Measurements from ENCODE around the gene ITPR2. TPM values are rescaled to one million over a fixed set of nuclear protein-coding genes. Genes with fewer than 3 reads are reported as not detected.
A peak's percentile ranks its signal among the peaks of the same experiment; 100 is the strongest.

Gene ITPR2
- total and polyA plus RNA-seq, 5 donors, result 4.2 to 32.1 (median 23.2) TPM

DNA sequence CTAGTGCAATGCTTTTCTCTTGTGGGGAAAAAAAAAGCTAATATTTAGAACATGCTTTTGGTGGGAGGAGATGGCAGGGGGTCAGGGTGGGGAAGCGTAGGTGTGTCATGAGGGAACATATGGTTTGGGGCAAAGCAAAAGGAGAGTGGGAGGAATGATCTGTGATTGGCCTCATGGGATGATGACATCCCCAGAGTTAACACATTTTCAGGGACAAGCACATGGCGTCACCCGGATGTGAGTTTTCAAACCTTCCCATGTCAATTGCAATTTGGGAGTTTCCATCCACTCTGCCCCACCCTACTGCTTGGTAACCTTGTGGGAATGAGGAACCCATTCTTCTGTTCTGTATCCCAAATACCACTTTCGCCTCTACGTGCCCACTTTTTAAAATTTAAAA is 473.4 kb downstream of the ITPR2 start:
- H3K4me1 ChIP-seq (ENCODE audit: control insufficient read depth, insufficient read depth, low read length), result no peaks in the 10 kb centered on the region
- H3K27ac ChIP-seq (ENCODE audit: low read length), result no peak overlapping the region
- H3K27me3 ChIP-seq (ENCODE audit: control insufficient read depth, insufficient read depth), result no peaks in the 10 kb centered on the region
- ATAC-seq, result no peak
- no peak overlapping the region for H3K4me3 ChIP-seq (ENCODE audit: low read length)
- WGBS, result 90% methylated on average over 5 of the region's 5 CpGs
- intact Hi-C loops (cut with DNase I), result no loop called here
- no peaks in the 10 kb centered on the region for H3K9me3 ChIP-seq (ENCODE audit: control insufficient read depth, low read length)
- no peak for DNase-seq

- no peak overlapping the region for H3K27ac ChIP-seq (ENCODE audit: low read length)
- intact Hi-C loops (cut with DNase I), result no loop called here
- no peak for ATAC-seq
Observed at GRCh38 chr12:26358651-26359050, 474.3 kb downstream of the ITPR2 start.

GRCh38 chr12:26347300-26347699 is 485.7 kb downstream of the ITPR2 start:
- Histone ChIP-seq H3K4me3 (ENCODE audit: low read length) (no peak overlapping the region), H3K4me1 (ENCODE audit: control insufficient read depth, insufficient read depth, low read length) (no peaks in the 10 kb centered on the region), H3K27me3 (ENCODE audit: control insufficient read depth, insufficient read depth) (no peaks in the 10 kb centered on the region), H3K9me3 (ENCODE audit: control insufficient read depth, low read length) (no peaks in the 10 kb centered on the region), H3K27ac (ENCODE audit: low read length) (no peak overlapping the region)
- intact Hi-C loops (cut with DNase I), result no loop called here
- WGBS, result 97% methylated on average over 1 of the region's 1 CpG
- no peak for DNase-seq
- no peak for ATAC-seq

More at GRCh38 chr12:26358651-26359050, 474.3 kb downstream of the ITPR2 start:
- Histone ChIP-seq H3K4me1 (ENCODE audit: control insufficient read depth, insufficient read depth, low read length) (no peaks in the 10 kb centered on the region), H3K27me3 (ENCODE audit: control insufficient read depth, insufficient read depth) (no peaks in the 10 kb centered on the region), H3K9me3 (ENCODE audit: control insufficient read depth, low read length) (no peaks in the 10 kb centered on the region), H3K4me3 (ENCODE audit: low read length) (no peak overlapping the region)
- no peak for DNase-seq

GRCh38 chr12:26346736-26347135 is 486.3 kb downstream of the ITPR2 start:
- WGBS, result 66% methylated on average over 3 of the region's 3 CpGs
- no peaks in the 10 kb centered on the region for H3K27me3 ChIP-seq (ENCODE audit: control insufficient read depth, insufficient read depth)
- peaks cover 2% of the 10 kb centered on the region for H3K4me1 ChIP-seq (ENCODE audit: control insufficient read depth, insufficient read depth, low read length)
- no peak for DNase-seq
- H3K4me3 ChIP-seq (ENCODE audit: low read length), result no peak overlapping the region
- no peaks in the 10 kb centered on the region for H3K9me3 ChIP-seq (ENCODE audit: control insufficient read depth, low read length)
- ATAC-seq, result no peak
- intact Hi-C loops (cut with DNase I), result no loop called here
- H3K27ac ChIP-seq (ENCODE audit: low read length), result no peak overlapping the region

DNA sequence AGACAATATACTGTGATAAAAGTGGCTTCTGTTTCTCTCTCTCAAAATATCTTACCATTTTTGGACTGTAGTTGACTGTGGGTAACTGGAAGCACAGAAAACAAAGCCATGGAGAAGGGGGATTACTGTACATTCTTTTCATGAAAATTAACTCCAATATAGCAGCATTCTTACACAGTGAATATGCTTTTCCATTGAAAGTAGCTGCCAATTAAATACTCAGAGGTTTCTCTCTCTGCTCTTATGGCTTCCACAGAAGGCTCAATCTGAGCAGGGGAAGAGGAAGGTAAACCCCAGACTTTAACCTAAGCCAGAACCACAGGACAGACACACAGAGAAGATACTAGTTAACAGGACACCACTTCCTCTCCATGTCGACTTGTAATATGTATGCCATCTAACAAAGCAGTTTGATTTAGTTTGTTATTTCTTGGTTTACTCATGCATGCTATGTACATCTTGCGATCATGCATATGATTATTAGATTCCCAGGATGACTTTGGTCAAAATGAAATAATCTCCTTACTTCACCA is 487.5 kb downstream of the ITPR2 start:
- H3K27me3 ChIP-seq (ENCODE audit: control insufficient read depth, insufficient read depth), result no peaks in the 10 kb centered on the region
- DNase-seq, result no peak
- ATAC-seq, result no peak
- WGBS, result 81% methylated on average over 2 of the region's 2 CpGs
- no peak overlapping the region for H3K4me3 ChIP-seq (ENCODE audit: low read length)
- H3K9me3 ChIP-seq (ENCODE audit: control insufficient read depth, low read length), result no peaks in the 10 kb centered on the region
- intact Hi-C loops (cut with DNase I), result no loop called here
- H3K4me1 ChIP-seq (ENCODE audit: control insufficient read depth, insufficient read depth, low read length), result peaks cover 2% of the 10 kb centered on the region
- H3K27ac ChIP-seq (ENCODE audit: low read length), result no peak overlapping the region

DNA sequence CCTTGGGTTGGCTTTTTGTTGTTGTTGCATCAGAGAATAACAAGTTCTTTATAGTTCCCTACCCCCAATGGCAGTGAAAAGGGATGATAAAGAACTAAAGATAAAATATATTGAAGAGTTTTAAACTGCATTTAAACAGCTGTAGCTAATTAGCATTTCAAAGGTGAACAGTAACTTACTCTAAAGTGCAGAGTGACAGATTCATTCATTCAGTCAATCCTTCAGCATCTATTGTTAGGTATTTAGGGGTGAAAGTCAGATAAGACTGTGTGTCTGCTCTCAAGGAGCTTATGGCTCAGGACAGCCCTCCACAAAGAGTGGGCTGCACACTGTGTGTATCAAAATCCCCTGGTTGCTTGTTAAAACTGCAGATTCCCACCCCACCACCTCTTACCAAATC is 491.5 kb downstream of the ITPR2 start:
- no peak for ATAC-seq
- DNase-seq, result no peak
- Histone ChIP-seq H3K27me3 (ENCODE audit: control insufficient read depth, insufficient read depth) (no peaks in the 10 kb centered on the region), H3K9me3 (ENCODE audit: control insufficient read depth, low read length) (no peaks in the 10 kb centered on the region), H3K27ac (ENCODE audit: low read length) (no peak overlapping the region), H3K4me3 (ENCODE audit: low read length) (no peak overlapping the region), H3K4me1 (ENCODE audit: control insufficient read depth, insufficient read depth, low read length) (peaks cover 2% of the 10 kb centered on the region)
- intact Hi-C loops (cut with DNase I), result no loop called here

DNA sequence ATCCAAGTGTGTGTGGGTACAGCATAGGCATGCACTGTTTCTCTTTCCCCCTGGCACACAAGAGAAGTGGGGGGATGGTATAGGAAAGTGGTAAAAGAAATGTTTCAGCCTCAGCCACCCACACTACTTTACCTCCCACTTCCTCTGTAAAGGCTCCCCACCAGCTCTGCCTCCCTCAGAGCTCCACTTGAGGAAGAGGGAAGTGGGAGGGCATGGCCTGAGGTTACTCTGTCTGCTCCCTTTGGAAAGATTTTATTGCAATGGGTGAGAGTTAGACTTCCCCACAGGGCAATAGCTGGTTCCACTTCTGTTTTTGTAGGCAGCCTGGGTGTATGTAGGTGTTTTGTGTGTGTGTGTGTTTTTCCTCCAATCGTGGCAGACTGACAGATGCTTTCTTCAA is 492.3 kb downstream of the ITPR2 start:
- H3K27ac ChIP-seq (ENCODE audit: low read length), result no peak overlapping the region
- intact Hi-C loops (cut with DNase I), result no loop called here
- H3K4me3 ChIP-seq (ENCODE audit: low read length), result no peak overlapping the region
- no peaks in the 10 kb centered on the region for H3K9me3 ChIP-seq (ENCODE audit: control insufficient read depth, low read length)
- 48% methylated on average over 1 of the region's 1 CpG for WGBS
- DNase-seq (peak in 2 of 3 donors; percentile 43 to 48), ATAC-seq (peak; percentile 59 to 79)
- H3K4me1 ChIP-seq (ENCODE audit: control insufficient read depth, insufficient read depth, low read length), result peaks cover 2% of the 10 kb centered on the region
- no peaks in the 10 kb centered on the region for H3K27me3 ChIP-seq (ENCODE audit: control insufficient read depth, insufficient read depth)

DNA sequence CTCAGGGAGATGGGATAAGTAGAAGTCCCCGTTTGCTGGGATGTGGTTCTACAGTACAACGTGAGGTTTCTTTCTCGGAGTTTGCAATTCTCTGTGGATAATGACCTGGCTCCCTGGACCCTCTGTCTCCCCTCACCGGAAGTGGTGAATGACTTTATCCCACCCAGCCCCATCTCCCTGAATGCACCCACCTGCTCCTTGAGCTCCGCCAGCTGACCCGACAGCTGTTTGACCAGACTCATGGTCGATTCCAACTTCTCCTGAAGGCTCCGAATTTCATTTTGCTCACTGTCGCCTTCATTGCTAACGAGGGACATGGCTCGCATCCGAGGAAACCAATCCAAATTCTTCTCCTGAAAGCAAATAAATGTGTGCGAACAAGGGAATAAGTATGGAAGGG is 493.0 kb downstream of the ITPR2 start:
- H3K9me3 ChIP-seq (ENCODE audit: control insufficient read depth, low read length), result no peaks in the 10 kb centered on the region
- no peak overlapping the region for H3K4me3 ChIP-seq (ENCODE audit: low read length)
- H3K27ac ChIP-seq (ENCODE audit: low read length), result no peak overlapping the region
- intact Hi-C loops (cut with DNase I), result no loop called here
- H3K27me3 ChIP-seq (ENCODE audit: control insufficient read depth, insufficient read depth), result no peaks in the 10 kb centered on the region
- H3K4me1 ChIP-seq (ENCODE audit: control insufficient read depth, insufficient read depth, low read length), result peaks cover 2% of the 10 kb centered on the region
- DNase-seq (no peak), ATAC-seq (no peak)
- 91% methylated on average over 13 of the region's 13 CpGs for WGBS

- no peak overlapping the region for H3K27ac ChIP-seq (ENCODE audit: low read length)
- WGBS, result 70% methylated on average over 11 of the region's 11 CpGs
- peak in 1 of 2 donors; percentile 54 for ATAC-seq
- no peak for DNase-seq
- H3K9me3 ChIP-seq (ENCODE audit: control insufficient read depth, low read length), result no peaks in the 10 kb centered on the region
- no peaks in the 10 kb centered on the region for H3K27me3 ChIP-seq (ENCODE audit: control insufficient read depth, insufficient read depth)
- intact Hi-C loops (cut with DNase I), result no loop called here
- H3K4me3 ChIP-seq (ENCODE audit: low read length), result no peak overlapping the region
- peaks cover 2% of the 10 kb centered on the region for H3K4me1 ChIP-seq (ENCODE audit: control insufficient read depth, insufficient read depth, low read length)
Observed at GRCh38 chr12:26338586-26339572, 494.1 kb downstream of the ITPR2 start.

GRCh38 chr12:26335651-26336050 is 497.3 kb downstream of the ITPR2 start:
- no peaks in the 10 kb centered on the region for H3K4me1 ChIP-seq (ENCODE audit: control insufficient read depth, insufficient read depth, low read length)
- no peak overlapping the region for H3K4me3 ChIP-seq (ENCODE audit: low read length)
- no peak for ATAC-seq
- intact Hi-C loops (cut with DNase I), result no loop called here
- H3K9me3 ChIP-seq (ENCODE audit: control insufficient read depth, low read length), result no peaks in the 10 kb centered on the region
- 89% methylated on average over 6 of the region's 6 CpGs for WGBS
- H3K27me3 ChIP-seq (ENCODE audit: control insufficient read depth, insufficient read depth), result no peaks in the 10 kb centered on the region
- no peak for DNase-seq
- H3K27ac ChIP-seq (ENCODE audit: low read length), result no peak overlapping the region

GRCh38 chr12:26334621-26335124 is 498.3 kb downstream of the ITPR2 start:
- no peak for DNase-seq
- no peaks in the 10 kb centered on the region for H3K27me3 ChIP-seq (ENCODE audit: control insufficient read depth, insufficient read depth)
- WGBS, result 81% methylated on average over 6 of the region's 6 CpGs

More at GRCh38 chr12:26334621-26335124, 498.3 kb downstream of the ITPR2 start:
- ATAC-seq, result peak; percentile 59 to 74
- intact Hi-C loops (cut with DNase I), result no loop called here
- H3K9me3 ChIP-seq (ENCODE audit: control insufficient read depth, low read length), result no peaks in the 10 kb centered on the region
- H3K4me1 ChIP-seq (ENCODE audit: control insufficient read depth, insufficient read depth, low read length), result no peaks in the 10 kb centered on the region
- H3K27ac ChIP-seq (ENCODE audit: low read length), result no peak overlapping the region
- H3K4me3 ChIP-seq (ENCODE audit: low read length), result no peak overlapping the region

Data from right cardiac atrium (tissue), 5 donors.